Measurements from ENCODE around the gene ABHD2. TPM values are rescaled to one million over a fixed set of nuclear protein-coding genes. Genes with fewer than 3 reads are reported as not detected.

The ABHD2 gene
- total RNA-seq, 2 experiments from 2014 or later, result 36.0 to 39.2 TPM

DNA sequence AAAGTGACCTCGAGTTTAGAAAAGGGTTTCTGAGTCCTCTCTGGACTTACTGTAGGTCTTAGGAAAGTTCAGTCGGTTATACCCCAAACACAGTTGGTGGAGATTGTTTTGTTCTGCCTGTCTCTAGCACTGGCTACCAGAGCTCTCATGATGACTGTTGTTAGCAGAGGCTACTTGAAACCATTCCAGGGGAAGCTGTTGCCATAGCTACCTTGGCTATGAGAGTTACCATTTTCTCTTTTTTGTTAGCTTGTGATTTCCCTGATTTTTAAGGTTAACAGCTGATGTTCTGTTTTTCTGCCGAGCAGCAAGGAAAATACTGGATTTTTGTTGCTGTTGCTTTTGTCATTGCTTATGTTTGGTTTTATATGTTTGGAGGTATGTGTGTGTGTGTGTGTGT, 26.7 kb downstream of the ABHD2 start:
- intact Hi-C loops (cut with DNase I, micrococcal nuclease), result no loop called here
- H3K27me3 Mint-ChIP-seq, result no peaks in the 10 kb centered on the region
- POLR2A ChIA-PET, result no interaction called here
- H3K4me1 Mint-ChIP-seq (ENCODE audit: low read depth), result peaks cover 26% of the 10 kb centered on the region
- Histone ChIP-seq H3K36me3 (ENCODE audit: insufficient read depth, low read length) (peaks cover 52% of the 10 kb centered on the region), H3K4me1 (ENCODE audit: insufficient read depth, low read length) (peaks cover 12% of the 10 kb centered on the region), H3K27me3 (ENCODE audit: control insufficient read depth in 1 of 2, insufficient read depth in 2 of 2, low read length in 2 of 2) (no peaks in the 10 kb centered on the region), H3K9me3 (ENCODE audit: control insufficient read depth in 1 of 2, insufficient read depth in 1 of 2, low read length in 2 of 2) (no peaks in the 10 kb centered on the region), H3K4me3 (ENCODE audit: low read length) (no peak overlapping the region), H3K27ac (ENCODE audit: low read depth in 1 of 2, low read length in 2 of 2) (no peak overlapping the region)
- DNase-seq (no peak), ATAC-seq (ENCODE audit: poor library complexity) (no peak)
- CTCF ChIA-PET, result no interaction called here
- no peak overlapping the region for H3K27ac Mint-ChIP-seq
- no peak overlapping the region for H3K4me3 Mint-ChIP-seq
- no peaks in the 10 kb centered on the region for H3K9me3 Mint-ChIP-seq
- TF ChIP-seq CTCF (IDR thresholded peaks at IDR 0.05), result no peak
- peaks cover 71% of the 10 kb centered on the region for H3K36me3 Mint-ChIP-seq (ENCODE audit: low read depth)

GRCh38 chr15:89115547-89115946, 27.3 kb downstream of the ABHD2 start:
- no peak overlapping the region for H3K27ac Mint-ChIP-seq
- ATAC-seq (ENCODE audit: poor library complexity), result no peak
- intact Hi-C loops (cut with DNase I, micrococcal nuclease), result no loop called here
- no peak overlapping the region for H3K4me3 ChIP-seq (ENCODE audit: low read length)
- peaks cover 71% of the 10 kb centered on the region for H3K36me3 Mint-ChIP-seq (ENCODE audit: low read depth)
- no peak overlapping the region for H3K27ac ChIP-seq (ENCODE audit: low read depth in 1 of 2, low read length in 2 of 2)
- peaks cover 26% of the 10 kb centered on the region for H3K4me1 Mint-ChIP-seq (ENCODE audit: low read depth)
- no peak for TF ChIP-seq CTCF (IDR thresholded peaks at IDR 0.05)
- H3K9me3 Mint-ChIP-seq, result no peaks in the 10 kb centered on the region
- H3K27me3 ChIP-seq (ENCODE audit: control insufficient read depth in 1 of 2, insufficient read depth in 2 of 2, low read length in 2 of 2), result no peaks in the 10 kb centered on the region
- H3K36me3 ChIP-seq (ENCODE audit: insufficient read depth, low read length), result peaks cover 53% of the 10 kb centered on the region
- ChIA-PET POLR2A (no interaction called here), CTCF (no interaction called here)
- no peak overlapping the region for H3K4me3 Mint-ChIP-seq
- H3K27me3 Mint-ChIP-seq, result no peaks in the 10 kb centered on the region
- H3K4me1 ChIP-seq (ENCODE audit: insufficient read depth, low read length), result peaks cover 12% of the 10 kb centered on the region
- H3K9me3 ChIP-seq (ENCODE audit: control insufficient read depth in 1 of 2, insufficient read depth in 1 of 2, low read length in 2 of 2), result no peaks in the 10 kb centered on the region
- no peak for DNase-seq

- Mint-ChIP-seq H3K36me3 (ENCODE audit: low read depth) (peaks cover 77% of the 10 kb centered on the region), H3K4me3 (no peak overlapping the region), H3K27me3 (no peaks in the 10 kb centered on the region), H3K9me3 (no peaks in the 10 kb centered on the region), H3K4me1 (ENCODE audit: low read depth) (peaks cover 24% of the 10 kb centered on the region), H3K27ac (no peak overlapping the region)
- Histone ChIP-seq H3K27ac (ENCODE audit: low read depth in 1 of 2, low read length in 2 of 2) (no peak overlapping the region), H3K4me3 (ENCODE audit: low read length) (no peak overlapping the region), H3K9me3 (ENCODE audit: control insufficient read depth in 1 of 2, insufficient read depth in 1 of 2, low read length in 2 of 2) (no peaks in the 10 kb centered on the region), H3K27me3 (ENCODE audit: control insufficient read depth in 1 of 2, insufficient read depth in 2 of 2, low read length in 2 of 2) (no peaks in the 10 kb centered on the region), H3K36me3 (ENCODE audit: insufficient read depth, low read length) (peaks cover 61% of the 10 kb centered on the region), H3K4me1 (ENCODE audit: insufficient read depth, low read length) (peaks cover 12% of the 10 kb centered on the region)
- CTCF ChIA-PET, result no interaction called here
- no peak for ATAC-seq (ENCODE audit: poor library complexity)
- POLR2A ChIA-PET, result no interaction called here
- DNase-seq, result no peak
- intact Hi-C loops (cut with DNase I, micrococcal nuclease), result no loop called here
- no peak for TF ChIP-seq CTCF (IDR thresholded peaks at IDR 0.05)
Measured at GRCh38 chr15:89116404-89116803, 28.1 kb downstream of the ABHD2 start.

Measured in CD4-positive, alpha-beta T cell (primary cell).